ENCODE data around the gene NT5C3B.
"Not testable (repeated sequence)": the region's sequence is repeated elsewhere in the genome, so short reads cannot be mapped to it uniquely, and the experiment has no call there.

Gene NT5C3B

GRCh38 chr17:41849251-41849990 lies 13.4 kb upstream of the NT5C3B start:
- peaks cover 3 to 78% (median 59%) of the 10 kb centered on the region in 11 experiments; a peak in 15 of 22 replicates for H4K20me1 ChIP-seq
- no peak for TF ChIP-seq Cebpa-rat (IDR thresholded peaks at IDR 0.05)
- H3K4me1 ChIP-seq: peaks cover 30 to 42% (median 36%) of the 10 kb centered on the region in 10 experiments
- H3K27ac ChIP-seq: peak overlapping the region in 6 of 11 experiments; percentile 10 to 46 (median 22); a peak in 8 of 22 replicates
- H3K4me2 ChIP-seq: peak overlapping the region in 10 of 11 experiments; percentile 25 to 67 (median 48); a peak in 17 of 22 replicates
- H3K9me3 ChIP-seq (replicated peaks in 1 of 11): no peaks in the 10 kb centered on the region
- peak overlapping the region in 2 of 11 experiments; percentile 16 to 38; a peak in 3 of 22 replicates for H3K9ac ChIP-seq
- H3K36me3 ChIP-seq: peaks cover 12 to 52% (median 42%) of the 10 kb centered on the region in 11 experiments
- no peak overlapping the region for H3K4me3 ChIP-seq
- H3K27me3 ChIP-seq: no peaks in the 10 kb centered on the region

- H3K36me3 ChIP-seq: peaks cover 6 to 46% (median 36%) of the 10 kb centered on the region in 11 experiments
- no peak for TF ChIP-seq Cebpa-rat (IDR thresholded peaks at IDR 0.05)
- H3K27ac ChIP-seq: peak overlapping the region in 4 of 11 experiments; percentile 16 to 46 (median 21); a peak in 4 of 22 replicates
- H3K4me3 ChIP-seq: no peak overlapping the region
- peaks cover 30 to 42% (median 36%) of the 10 kb centered on the region in 10 experiments for H3K4me1 ChIP-seq
- H4K20me1 ChIP-seq: peaks cover 3 to 72% (median 52%) of the 10 kb centered on the region in 11 experiments; a peak in 15 of 22 replicates
- no peaks in the 10 kb centered on the region for H3K9me3 ChIP-seq (replicated peaks in 1 of 11)
- H3K9ac ChIP-seq: peak overlapping the region in 1 of 11 experiments; percentile 38; a peak in 1 of 22 replicates
- peak overlapping the region in 5 of 11 experiments; percentile 25 to 61 (median 47); a peak in 10 of 22 replicates for H3K4me2 ChIP-seq
- H3K27me3 ChIP-seq: no peaks in the 10 kb centered on the region
Measured at GRCh38 chr17:41848788-41849187, 12.8 kb upstream of the NT5C3B start.

GRCh38 chr17:41844971-41845370 lies 8.9 kb upstream of the NT5C3B start:
- peaks cover 0 to 33% (median 14%) of the 10 kb centered on the region in 11 experiments; a peak in 11 of 22 replicates for H4K20me1 ChIP-seq
- no peak overlapping the region for H3K4me3 ChIP-seq
- H3K9ac ChIP-seq: no peak overlapping the region
- H3K4me1 ChIP-seq: peaks cover 8 to 16% (median 12%) of the 10 kb centered on the region in 10 experiments; a peak in 19 of 20 replicates
- H3K9me3 ChIP-seq (replicated peaks in 1 of 11): no peaks in the 10 kb centered on the region
- no peak overlapping the region for H3K27ac ChIP-seq
- H3K27me3 ChIP-seq: no peaks in the 10 kb centered on the region
- H3K36me3 ChIP-seq: peaks cover 0 to 16% (median 11%) of the 10 kb centered on the region in 11 experiments; a peak in 18 of 22 replicates
- no peak overlapping the region for H3K4me2 ChIP-seq
- no peak for TF ChIP-seq Cebpa-rat (IDR thresholded peaks at IDR 0.05)

- not testable (repeated sequence) for H3K36me3 ChIP-seq; H3K4me1 ChIP-seq; H3K9me3 ChIP-seq (replicated peaks in 1 of 11); H3K4me3 ChIP-seq; H3K27ac ChIP-seq; H4K20me1 ChIP-seq; H3K27me3 ChIP-seq; H3K9ac ChIP-seq
- H3K4me2 ChIP-seq: peak overlapping the region in 2 of 11 experiments; percentile 6 to 11; a peak in 2 of 22 replicates
Measured at GRCh38 chr17:41840781-41841180, 4.7 kb upstream of the NT5C3B start.

- not testable (repeated sequence) for H3K9me3 ChIP-seq (replicated peaks in 1 of 11); H4K20me1 ChIP-seq; H3K27ac ChIP-seq; H3K4me3 ChIP-seq; H3K4me2 ChIP-seq; H3K36me3 ChIP-seq; H3K9ac ChIP-seq; H3K27me3 ChIP-seq
- peaks cover 9 to 18% (median 16%) of the 10 kb centered on the region in 10 experiments for H3K4me1 ChIP-seq
Measured at GRCh38 chr17:41839448-41839847, 3.4 kb upstream of the NT5C3B start.

- peak within 1 kb of the TSS in 8 of 10 experiments; percentile 87 to 100 (median 92); a peak in 9 of 20 replicates for H3K4me3 ChIP-seq
- peaks cover 9 to 19% (median 12%) of the 10 kb centered on the region in 11 experiments; a peak in 20 of 22 replicates for H3K36me3 ChIP-seq
- H3K27me3 ChIP-seq: no peaks in the 10 kb centered on the region
- H3K9me3 ChIP-seq (replicated peaks in 1 of 11): no peaks in the 10 kb centered on the region
- peak within 1 kb of the TSS in 5 of 11 experiments; percentile 69 to 92 (median 91); a peak in 7 of 22 replicates for H3K9ac ChIP-seq
- peak in 1 of 11 experiments; percentile 24; a peak in 1 of 22 replicates for TF ChIP-seq Cebpa-rat (IDR thresholded peaks at IDR 0.05)
- H3K4me1 ChIP-seq: peaks cover 10 to 22% (median 18%) of the 10 kb centered on the region in 10 experiments
- H3K4me2 ChIP-seq: peak within 1 kb of the TSS; percentile 77 to 96 (median 89)
- H3K27ac ChIP-seq: no peak within 1 kb of the TSS
- H4K20me1 ChIP-seq: peaks cover 0 to 10% (median 0%) of the 10 kb centered on the region in 11 experiments; a peak in 3 of 22 replicates
Measured at GRCh38 chr17:41837761-41838538, 1.9 kb upstream of the NT5C3B start, which contains the start of gene KLHL10. Gene KLHL10, plus strand, starts transcription at chr17:41837825. Its CDS starts 108 bp downstream, at chr17:41837933.

GRCh38 chr17:41836550-41837196 lies 641 bp upstream of the NT5C3B start:
- H4K20me1 ChIP-seq: peaks cover 0 to 10% (median 0%) of the 10 kb centered on the region in 11 experiments; a peak in 3 of 22 replicates
- H3K4me3 ChIP-seq: peak overlapping the region; percentile 87 to 100 (median 94)
- H3K4me1 ChIP-seq: peaks cover 11 to 22% (median 18%) of the 10 kb centered on the region in 10 experiments
- H3K27ac ChIP-seq: peak overlapping the region in 1 of 11 experiments; percentile 4; a peak in 1 of 22 replicates
- peaks cover 21 to 32% (median 25%) of the 10 kb centered on the region in 11 experiments for H3K36me3 ChIP-seq
- TF ChIP-seq Cebpa-rat (IDR thresholded peaks at IDR 0.05): no peak
- peak overlapping the region; percentile 17 to 92 (median 91); a peak in 17 of 22 replicates for H3K9ac ChIP-seq
- no peaks in the 10 kb centered on the region for H3K9me3 ChIP-seq (replicated peaks in 1 of 11)
- peak overlapping the region; percentile 77 to 96 (median 89) for H3K4me2 ChIP-seq
- no peaks in the 10 kb centered on the region for H3K27me3 ChIP-seq

- Histone ChIP-seq H3K36me3 (peaks cover 34 to 45% (median 39%) of the 10 kb centered on the region in 11 experiments), H3K9me3 (replicated peaks in 1 of 11) (no peaks in the 10 kb centered on the region), H4K20me1 (peaks cover 0 to 10% (median 0%) of the 10 kb centered on the region in 11 experiments; a peak in 4 of 22 replicates), H3K4me3 (peak overlapping the region; percentile 87 to 100 (median 94)), H3K9ac (peak overlapping the region; percentile 87 to 92 (median 91)), H3K27ac (peak overlapping the region; percentile 78 to 88 (median 84)), H3K27me3 (no peaks in the 10 kb centered on the region), H3K4me1 (peaks cover 18 to 27% (median 19%) of the 10 kb centered on the region in 10 experiments), H3K4me2 (peak overlapping the region; percentile 69 to 96 (median 90))
- no peak for TF ChIP-seq Cebpa-rat (IDR thresholded peaks at IDR 0.05)
Measured at GRCh38 chr17:41835214-41835799, 725 bp downstream of the NT5C3B start.

GRCh38 chr17:41829961-41830360 lies 6.1 kb downstream of the NT5C3B start:
- not testable (repeated sequence) for H3K9ac ChIP-seq; H3K27me3 ChIP-seq; H3K9me3 ChIP-seq (replicated peaks in 1 of 11); H3K4me3 ChIP-seq; H3K4me2 ChIP-seq; H3K27ac ChIP-seq
- H4K20me1 ChIP-seq: peaks cover 0 to 10% (median 1%) of the 10 kb centered on the region in 11 experiments; a peak in 6 of 22 replicates
- H3K36me3 ChIP-seq: peaks cover 88 to 99% (median 91%) of the 10 kb centered on the region in 11 experiments
- peaks cover 7 to 18% (median 8%) of the 10 kb centered on the region in 10 experiments for H3K4me1 ChIP-seq

Data from BLaER1 treated with 17β-estradiol and CSF1 and Interleukin-3, amounts not matched to agents 10 nM and 100 nM (cell line).